Astrocyte (in vitro differentiated cells and primary cell): ENCODE data around the gene OLA1.

ENCODE experiments used
- CTCF ChIP-seq: IDR thresholded peaks from 2 replicates; pipeline ENCODE4 v1.5.1; 2011; ENCODE audit warnings: low read depth, mild to moderate bottlenecking, inconsistent platforms, low read length, moderate library complexity; ENCODE audit not compliant: insufficient read depth
- EZH2 ChIP-seq: IDR thresholded peaks from 2 replicates; pipeline ENCODE4 v1.6.1; 2012; ENCODE audit warnings: mild to moderate bottlenecking, low read length, inconsistent platforms; ENCODE audit not compliant: insufficient read depth

GRCh38 chr2:174047746-174048145, 200.6 kb downstream of the OLA1 start:
- no peak for TF ChIP-seq CTCF
- TF ChIP-seq EZH2, result no peak
